ENCODE measurements around the gene AP5B1. TPM values are rescaled to one million over a fixed set of nuclear protein-coding genes. Genes with fewer than 3 reads are reported as not detected.

AP5B1 gene
- total RNA-seq, 1 experiment from 2014 or later = 24.2 TPM

DNA sequence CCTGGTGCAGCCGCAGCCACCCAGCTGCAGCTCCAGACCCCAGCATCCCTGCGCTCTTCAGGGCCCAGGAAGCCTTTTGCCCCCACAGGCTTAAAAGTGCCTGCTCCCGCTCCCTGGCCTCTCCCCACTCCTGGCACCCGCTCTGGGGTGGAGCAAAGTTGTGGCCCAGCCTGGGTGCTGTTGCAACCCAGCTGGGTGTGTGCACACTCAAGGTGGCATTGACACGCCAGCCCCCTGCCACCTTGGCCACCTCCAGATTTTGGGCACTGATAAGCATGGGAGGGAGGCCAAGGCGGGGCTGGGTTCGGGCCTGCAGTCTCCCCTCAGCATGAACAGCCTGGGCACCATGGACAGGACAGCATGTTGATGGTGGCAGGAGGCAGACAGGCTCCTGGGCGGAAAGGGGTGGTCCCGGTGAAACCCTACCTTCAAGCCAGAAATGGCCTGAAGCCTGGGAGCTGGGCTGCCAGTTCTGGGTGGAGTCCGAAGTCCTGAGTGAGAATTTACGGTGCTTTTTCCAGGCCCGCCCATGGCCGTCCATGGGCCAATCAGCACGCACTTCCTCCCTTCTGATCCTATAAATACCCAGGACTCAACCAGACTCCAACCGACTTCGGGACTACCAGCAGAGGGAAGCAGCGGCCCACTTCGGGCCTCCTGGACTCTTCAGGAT lies 36.6 kb downstream of the AP5B1 start:
- Histone ChIP-seq H3K27me3 (ENCODE audit: low read length) (peaks cover 1% of the 10 kb centered on the region; the same call in 1 of the 2 replicates), H3K9me3 (ENCODE audit: low read length) (no peaks in the 10 kb centered on the region), H3K79me2 (ENCODE audit: low read length) (no peaks in the 10 kb centered on the region), H3K27ac (ENCODE audit: low read length) (no peak overlapping the region), H3K4me1 (ENCODE audit: insufficient read depth, low read length) (no peaks in the 10 kb centered on the region), H2AFZ (ENCODE audit: low read length) (no peak overlapping the region), H3K4me2 (ENCODE audit: low read length) (0 out of 2 replicates have a peak overlapping the region, but pooled peaks have one; percentile 8), H4K20me1 (ENCODE audit: low read length) (no peaks in the 10 kb centered on the region), H3K36me3 (ENCODE audit: low read depth, low read length) (no peaks in the 10 kb centered on the region), H3K4me3 (ENCODE audit: low read length) (no peak overlapping the region), H3K9me2 (replicated peaks; ENCODE audit: low read length) (no peaks in the 10 kb centered on the region), H3F3A (ENCODE audit: low read length, unreplicated experiment) (no peaks in the 10 kb centered on the region), H3K9ac (ENCODE audit: low read length) (no peak overlapping the region)
- CTCF ChIA-PET = interaction anchor here (0.5 to 0.7 kb wide), 4 partner anchors 26 to 74 kb away, joined by 3 to 7 read pairs (median 4); no protein-coding TSS in a partner anchor
- DNase-seq (peak; percentile 70), ATAC-seq (peak; percentile 84)
- intact Hi-C loops (cut with micrococcal nuclease) = loop anchor here (1.0 kb wide), 1 partner anchor 74 kb away; no protein-coding TSS in a partner anchor
- no TSS peak for BruUV-seq (replicated peaks)
- TF ChIP-seq EZH2 (IDR thresholded peaks at IDR 0.05; ENCODE audit: low read length, unreplicated experiment) = no peak
- TF ChIP-seq, protein P1, sequence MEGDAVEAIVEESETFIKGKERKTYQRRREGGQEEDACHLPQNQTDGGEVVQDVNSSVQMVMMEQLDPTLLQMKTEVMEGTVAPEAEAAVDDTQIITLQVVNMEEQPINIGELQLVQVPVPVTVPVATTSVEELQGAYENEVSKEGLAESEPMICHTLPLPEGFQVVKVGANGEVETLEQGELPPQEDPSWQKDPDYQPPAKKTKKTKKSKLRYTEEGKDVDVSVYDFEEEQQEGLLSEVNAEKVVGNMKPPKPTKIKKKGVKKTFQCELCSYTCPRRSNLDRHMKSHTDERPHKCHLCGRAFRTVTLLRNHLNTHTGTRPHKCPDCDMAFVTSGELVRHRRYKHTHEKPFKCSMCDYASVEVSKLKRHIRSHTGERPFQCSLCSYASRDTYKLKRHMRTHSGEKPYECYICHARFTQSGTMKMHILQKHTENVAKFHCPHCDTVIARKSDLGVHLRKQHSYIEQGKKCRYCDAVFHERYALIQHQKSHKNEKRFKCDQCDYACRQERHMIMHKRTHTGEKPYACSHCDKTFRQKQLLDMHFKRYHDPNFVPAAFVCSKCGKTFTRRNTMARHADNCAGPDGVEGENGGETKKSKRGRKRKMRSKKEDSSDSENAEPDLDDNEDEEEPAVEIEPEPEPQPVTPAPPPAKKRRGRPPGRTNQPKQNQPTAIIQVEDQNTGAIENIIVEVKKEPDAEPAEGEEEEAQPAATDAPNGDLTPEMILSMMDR (conservative IDR thresholded peaks at IDR 0.05; ENCODE audit: low read depth, low read length) = peak; percentile 66
- POLR2A ChIA-PET (ENCODE audit: unreplicated experiment) = no interaction called here

DNA sequence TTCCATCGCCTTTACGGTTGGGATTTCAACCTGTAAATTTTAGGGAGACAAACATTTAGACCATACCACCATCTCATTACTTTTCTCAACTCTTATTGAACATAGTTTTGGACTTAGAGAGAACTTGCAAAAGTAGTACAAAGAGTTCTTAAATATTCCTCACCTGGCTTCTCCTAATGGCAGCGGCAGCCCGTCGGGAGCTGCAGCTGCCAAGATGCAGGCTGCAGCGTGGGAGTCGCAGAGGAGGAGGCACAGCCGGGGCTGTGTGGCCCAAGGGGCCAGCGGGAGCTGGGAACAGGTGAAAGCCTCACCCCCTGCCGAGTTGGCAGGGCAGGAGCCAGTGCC lies 37.1 kb downstream of the AP5B1 start:
- H3K9ac ChIP-seq (ENCODE audit: low read length) = no peak overlapping the region
- no peaks in the 10 kb centered on the region for H3K79me2 ChIP-seq (ENCODE audit: low read length)
- TF ChIP-seq EZH2 (IDR thresholded peaks at IDR 0.05; ENCODE audit: low read length, unreplicated experiment) (no peak), EZH2phosphoT487 (IDR thresholded peaks at IDR 0.05; ENCODE audit: borderline replicate concordance, low read length) (no peak)
- TF ChIP-seq, protein P1 (conservative IDR thresholded peaks at IDR 0.05; ENCODE audit: low read depth, low read length) = no peak
- no peak overlapping the region for H2AFZ ChIP-seq (ENCODE audit: low read length)
- intact Hi-C loops (cut with micrococcal nuclease) = loop anchor here (1.0 kb wide), 1 partner anchor 75 kb away; no protein-coding TSS in a partner anchor
- BruUV-seq (replicated peaks) = no TSS peak
- no peak overlapping the region for H3K4me3 ChIP-seq (ENCODE audit: low read length)
- ATAC-seq (no peak), DNase-seq (no peak)
- H3K9me3 ChIP-seq (ENCODE audit: low read length) = no peaks in the 10 kb centered on the region
- no peaks in the 10 kb centered on the region for H3K9me2 ChIP-seq (replicated peaks; ENCODE audit: low read length)
- no peaks in the 10 kb centered on the region for H4K20me1 ChIP-seq (ENCODE audit: low read length)
- no peak overlapping the region for H3K4me2 ChIP-seq (ENCODE audit: low read length)
- H3K27me3 ChIP-seq (ENCODE audit: low read length) = no peaks in the 10 kb centered on the region
- POLR2A ChIA-PET (ENCODE audit: unreplicated experiment) = no interaction called here
- CTCF ChIA-PET = no interaction called here
- no peak overlapping the region for H3K27ac ChIP-seq (ENCODE audit: low read length)
- no peaks in the 10 kb centered on the region for H3F3A ChIP-seq (ENCODE audit: low read length, unreplicated experiment)
- no peaks in the 10 kb centered on the region for H3K4me1 ChIP-seq (ENCODE audit: insufficient read depth, low read length)
- H3K36me3 ChIP-seq (ENCODE audit: low read depth, low read length) = no peaks in the 10 kb centered on the region

DNA sequence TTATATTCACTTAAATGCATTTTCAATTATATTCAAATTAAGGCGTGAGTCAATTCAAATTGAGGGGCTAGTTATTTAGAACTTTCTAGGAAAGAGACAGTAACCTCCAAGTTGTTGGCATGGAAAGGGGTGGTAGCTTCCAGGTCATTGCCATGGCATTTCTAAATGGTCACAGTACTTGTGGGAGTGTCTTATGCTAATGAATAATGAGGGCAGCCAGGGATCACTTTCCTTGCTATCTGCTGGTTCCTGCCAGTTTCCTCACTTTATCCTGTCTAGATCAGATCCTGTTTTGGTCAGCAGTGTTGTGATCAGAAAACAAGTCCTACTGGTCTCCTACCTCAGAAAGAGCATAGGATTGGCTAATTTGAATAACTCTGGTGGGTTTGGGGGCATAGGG lies 38.4 kb downstream of the AP5B1 start:
- no peak overlapping the region for H3K9ac ChIP-seq (ENCODE audit: low read length)
- no peaks in the 10 kb centered on the region for H3K36me3 ChIP-seq (ENCODE audit: low read depth, low read length)
- no peaks in the 10 kb centered on the region for H3K9me3 ChIP-seq (ENCODE audit: low read length)
- no peak overlapping the region for H3K27ac ChIP-seq (ENCODE audit: low read length)
- no peak overlapping the region for H3K4me3 ChIP-seq (ENCODE audit: low read length)
- ATAC-seq (no peak), DNase-seq (no peak)
- intact Hi-C loops (cut with micrococcal nuclease) = no loop called here
- H3K4me2 ChIP-seq (ENCODE audit: low read length) = no peak overlapping the region
- H4K20me1 ChIP-seq (ENCODE audit: low read length) = no peaks in the 10 kb centered on the region
- H3K27me3 ChIP-seq (ENCODE audit: low read length) = no peaks in the 10 kb centered on the region
- ChIA-PET POLR2A (ENCODE audit: unreplicated experiment) (no interaction called here), CTCF (no interaction called here)
- H3K9me2 ChIP-seq (replicated peaks; ENCODE audit: low read length) = no peaks in the 10 kb centered on the region
- no peaks in the 10 kb centered on the region for H3F3A ChIP-seq (ENCODE audit: low read length, unreplicated experiment)
- no peaks in the 10 kb centered on the region for H3K79me2 ChIP-seq (ENCODE audit: low read length)
- no TSS peak for BruUV-seq (replicated peaks)
- no peak overlapping the region for H2AFZ ChIP-seq (ENCODE audit: low read length)
- TF ChIP-seq EZH2phosphoT487 (IDR thresholded peaks at IDR 0.05; ENCODE audit: borderline replicate concordance, low read length) (no peak), EZH2 (IDR thresholded peaks at IDR 0.05; ENCODE audit: low read length, unreplicated experiment) (no peak)
- TF ChIP-seq, protein P1 (conservative IDR thresholded peaks at IDR 0.05; ENCODE audit: low read depth, low read length) = no peak
- H3K4me1 ChIP-seq (ENCODE audit: insufficient read depth, low read length) = no peaks in the 10 kb centered on the region
